ENCODE data around the gene GRIN2C.

DNA sequence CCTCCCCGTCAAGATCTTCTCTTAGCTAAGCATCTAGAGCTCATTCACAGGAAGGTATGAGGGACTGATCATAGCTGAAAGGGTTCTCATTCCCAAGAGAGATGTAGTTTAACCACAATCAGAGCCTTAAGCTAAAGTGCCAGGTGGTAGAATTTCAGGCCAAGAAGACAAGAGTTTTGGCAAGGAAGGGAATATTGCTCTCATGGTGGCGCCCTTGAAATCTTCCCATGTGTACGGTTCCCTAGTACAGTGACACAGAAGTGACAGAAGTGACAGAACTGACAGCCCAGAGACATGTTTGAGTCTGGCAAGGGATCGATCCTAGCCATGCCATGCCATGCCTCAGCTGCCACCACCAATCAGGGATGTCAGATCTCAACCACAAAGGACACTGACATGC lies 2.5 kb downstream of the GRIN2C start:
- TF ChIP-seq TAF1 (IDR thresholded peaks at IDR 0.05; ENCODE audit: low read depth): no peak
- TF ChIP-seq NFIC (IDR thresholded peaks at IDR 0.05): no peak
- no peak for TF ChIP-seq EP300 (IDR thresholded peaks at IDR 0.05; ENCODE audit: borderline replicate concordance)

Measured in Ishikawa (cell line).